Psoas muscle (tissue), 8 donors: ENCODE measurements around the gene NET1. TPM values are rescaled to one million over a fixed set of nuclear protein-coding genes. Genes with fewer than 3 reads are reported as not detected.

Experiments
- ATAC-seq, 4 donors: fragments of 200-7000 bp; cut with Tn5 transposase; one replicate each; pipeline ENCODE4 v1.9.1; 2020; ENCODE audit warnings: moderate library complexity in 3 of 4, mild to moderate bottlenecking in 2 of 4
- DNase-seq, 2 donors: peaks; one replicate each; pipeline ENCODE4 v3.0.0-alpha.2; 2020
- H3K27ac ChIP-seq: fragments of 200-600 bp; one replicate; pipeline ENCODE4 v1.8.0; 2022
- H3K27me3 ChIP-seq, 3 donors: fragments of 200-600 bp in 1 of 3; one replicate each; pipeline versions ENCODE4 v1.6.1 to v1.8.0; 2013 to 2022; ENCODE audit warnings: low read length in 2 of 3, mild to moderate bottlenecking in 2 of 3, moderate library complexity in 1 of 3; ENCODE audit not compliant: insufficient read depth in 3 of 3
- H3K36me3 ChIP-seq, 2 donors: fragments of 200-600 bp in 1 of 2; one replicate each; pipeline versions ENCODE4 v1.6.1 to v1.8.0; 2013 to 2022; ENCODE audit warnings: low read depth in 1 of 2, mild to moderate bottlenecking in 1 of 2, moderate library complexity in 1 of 2; ENCODE audit not compliant: insufficient read depth in 1 of 2
- H3K4me1 ChIP-seq: fragments of 200-600 bp; one replicate; pipeline ENCODE4 v1.8.0; 2022
- H3K4me3 ChIP-seq: fragments of 200-600 bp; one replicate; pipeline ENCODE4 v1.8.0; 2022; ENCODE audit warnings: mild to moderate bottlenecking
- H3K9me3 ChIP-seq: fragments of 200-600 bp; one replicate; pipeline ENCODE4 v1.8.0; 2022
- CTCF ChIP-seq: fragments of 200-600 bp; IDR thresholded peaks from one replicate; pipeline ENCODE4 v1.8.0; 2022; ENCODE audit warnings: antibody characterized with exemption
- WGBS, 3 donors: extraction: QIAGEN DNeasy Blood & Tissue Kit; methylation state at CpG; one replicate each; pipeline versions ENCODE4 v1.1.6 to v1.1.7; 2013; 5-methylcytosine and 5-hydroxymethylcytosine counted together
- intact Hi-C, 2 donors: fragments of 100-400 bp; cut with DNase I; formaldehyde crosslinking; loops; one replicate each; pipeline versions ENCODE4 v1.11.0 to v1.14.2; 2022
- polyA plus RNA-seq, 3 donors: library from polyadenylated mRNA; stranded (reverse); fragments of 200-250 nt; gene quantifications; one replicate each; pipeline ENCODE4 v1.2.3, GENCODE V29; 2013
- total RNA-seq, 4 donors: library from RNA; stranded (reverse); fragmentation: NEBNext Ultra II Directional in 2 of 4; extraction: Animal tissue kit (Norgen Biotek cat#: 25700) in 2 of 4; gene quantifications; one replicate each; pipeline versions ENCODE4 v1.2.1 to v1.2.4, GENCODE V29; 2021 to 2023
- donor health status: healthy with polysubstance abuse.
- donor health status: DM: no; HTN: no; CAD: no; lungs with moderate emphysema.
- donor health status: Bipolar disorder and iron deficiency.
- donor health status: healthy.
- donor health status: DM: yes; HTN: yes; CAD: no.
- donor health status: DM: no; HTN: no; CAD: no.
- donor health status: DM: no; HTN: no; CAD: no.
- donor health status: DM: yes; HTN: yes; CAD: no.

Gene NET1
- total and polyA plus RNA-seq, 7 donors = 14.3 to 44.0 (median 35.6) TPM

- Histone ChIP-seq H3K36me3 (no peaks in the 10 kb centered on the region), H3K4me3 (no peak overlapping the region), H3K4me1 (no peaks in the 10 kb centered on the region), H3K27me3 (no peaks in the 10 kb centered on the region), H3K27ac (no peak overlapping the region), H3K9me3 (peaks cover 10% of the 10 kb centered on the region)
- no peak for DNase-seq
- intact Hi-C loops = no loop called here
- WGBS, 3 donors = 86 to 89% (median 87%) methylated on average over 18 of the region's 18 CpGs
- ATAC-seq = no peak
- no peak for TF ChIP-seq CTCF
Observed at GRCh38 chr10:5395168-5395567, 17.2 kb upstream of the NET1 start.

GRCh38 chr10:5396556-5397300 lies 15.6 kb upstream of the NET1 start:
- H3K4me3 ChIP-seq = no peak overlapping the region
- no peaks in the 10 kb centered on the region for H3K9me3 ChIP-seq
- no peaks in the 10 kb centered on the region for H3K27me3 ChIP-seq
- no peak for DNase-seq
- ATAC-seq = no peak
- intact Hi-C loops = no loop called here
- H3K4me1 ChIP-seq = no peaks in the 10 kb centered on the region
- H3K36me3 ChIP-seq = no peaks in the 10 kb centered on the region
- 42 to 63% (median 42%) methylated on average over 12 of the region's 12 CpGs for WGBS, 3 donors
- no peak overlapping the region for H3K27ac ChIP-seq
- no peak for TF ChIP-seq CTCF

- intact Hi-C loops = no loop called here
- WGBS, 3 donors = 76 to 80% (median 79%) methylated on average over 6 of the region's 6 CpGs
- H3K36me3 ChIP-seq = no peaks in the 10 kb centered on the region
- no peak overlapping the region for H3K4me3 ChIP-seq
- no peaks in the 10 kb centered on the region for H3K4me1 ChIP-seq
- H3K27ac ChIP-seq = no peak overlapping the region
- H3K27me3 ChIP-seq = no peaks in the 10 kb centered on the region
- no peak for ATAC-seq
- H3K9me3 ChIP-seq = no peaks in the 10 kb centered on the region
- no peak for TF ChIP-seq CTCF
- no peak for DNase-seq
Observed at GRCh38 chr10:5399332-5399731, 13.0 kb upstream of the NET1 start.

GRCh38 chr10:5400468-5401240 lies 11.7 kb upstream of the NET1 start:
- ATAC-seq (peak in 1 of 4 donors; percentile 16), DNase-seq (no peak)
- intact Hi-C loops = no loop called here
- Histone ChIP-seq H3K4me1 (no peaks in the 10 kb centered on the region), H3K27me3 (no peaks in the 10 kb centered on the region), H3K36me3 (no peaks in the 10 kb centered on the region), H3K27ac (no peak overlapping the region), H3K9me3 (no peaks in the 10 kb centered on the region), H3K4me3 (no peak overlapping the region)
- WGBS, 3 donors = 43 to 58% (median 44%) methylated on average over 9 of the region's 9 CpGs
- no peak for TF ChIP-seq CTCF
